Skeletal muscle tissue (tissue), 4 donors: ENCODE measurements around the gene SESN2. TPM values are rescaled to one million over a fixed set of nuclear protein-coding genes. Genes with fewer than 3 reads are reported as not detected.

Experiments used
- H3K27ac ChIP-seq: one replicate; pipeline ENCODE4 v1.7.0; 2013; ENCODE audit warnings: mild to moderate bottlenecking, low read depth, low read length, inconsistent platforms
- H3K27me3 ChIP-seq, 3 donors: one replicate each; pipeline ENCODE4 v1.7.0; 2013; ENCODE audit warnings: low read length in 3 of 3; ENCODE audit not compliant: control insufficient read depth in 3 of 3, insufficient read depth in 3 of 3
- H3K36me3 ChIP-seq, 3 donors: one replicate each; pipeline ENCODE4 v1.7.0; 2013; ENCODE audit warnings: low read length in 3 of 3; ENCODE audit not compliant: control insufficient read depth in 3 of 3, insufficient read depth in 3 of 3
- H3K4me1 ChIP-seq, 3 donors: one replicate each; pipeline ENCODE4 v1.7.0; 2013; ENCODE audit warnings: low read length in 3 of 3, mild to moderate bottlenecking in 3 of 3; ENCODE audit not compliant: control insufficient read depth in 3 of 3, insufficient read depth in 3 of 3
- H3K4me3 ChIP-seq, 3 donors: one replicate each; pipeline ENCODE4 v1.7.0; 2013; ENCODE audit warnings: low read length in 3 of 3
- H3K9ac ChIP-seq, 3 donors: one replicate each; pipeline ENCODE4 v1.7.0; 2013; ENCODE audit warnings: low read length in 3 of 3, mild to moderate bottlenecking in 3 of 3, moderate library complexity in 2 of 3, low read depth in 1 of 3
- H3K9me3 ChIP-seq, 3 donors: one replicate each; pipeline ENCODE4 v1.7.0; 2013; ENCODE audit warnings: low read length in 3 of 3; ENCODE audit not compliant: control insufficient read depth in 3 of 3
- total RNA-seq: library from RNA; depleted of rRNA; stranded (reverse); fragments of >200 nt; gene quantifications from one replicate; pipeline ENCODE4 v1.2.3, GENCODE V29; 2014
- donor health status: Osteomylitis.

SESN2 gene
- total RNA-seq, 1 donor from 2014 or later = 2.1 TPM

DNA sequence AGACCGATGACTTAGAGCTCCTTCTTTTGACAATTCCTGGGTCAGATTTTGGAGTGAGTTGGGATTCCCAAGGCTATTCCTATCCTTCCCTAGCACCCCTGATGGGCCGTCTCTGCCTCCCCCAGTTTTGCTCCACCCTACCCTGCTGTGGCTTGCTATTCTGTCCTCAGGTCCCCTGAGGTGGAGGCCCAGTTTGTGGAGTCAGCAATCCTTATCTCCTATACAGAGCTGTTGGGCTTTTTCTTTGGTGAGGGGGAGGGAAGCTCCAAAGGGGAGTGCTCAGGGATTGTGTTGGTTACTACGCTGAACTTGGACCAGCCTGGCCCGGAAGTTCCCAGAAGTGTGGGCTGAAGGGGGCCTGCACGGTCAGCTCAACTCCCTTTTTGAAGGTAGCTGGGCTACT lies 7.6 kb downstream of the SESN2 start:
- Histone ChIP-seq H3K9ac (no peak overlapping the region), H3K4me3 (no peak overlapping the region), H3K9me3 (no peaks in the 10 kb centered on the region), H3K36me3 (peaks cover 5 to 7% (median 6%) of the 10 kb centered on the region in 3 donors), H3K27me3 (no peaks in the 10 kb centered on the region), H3K27ac (no peak overlapping the region), H3K4me1 (peaks cover 15 to 18% (median 16%) of the 10 kb centered on the region in 3 donors)

DNA sequence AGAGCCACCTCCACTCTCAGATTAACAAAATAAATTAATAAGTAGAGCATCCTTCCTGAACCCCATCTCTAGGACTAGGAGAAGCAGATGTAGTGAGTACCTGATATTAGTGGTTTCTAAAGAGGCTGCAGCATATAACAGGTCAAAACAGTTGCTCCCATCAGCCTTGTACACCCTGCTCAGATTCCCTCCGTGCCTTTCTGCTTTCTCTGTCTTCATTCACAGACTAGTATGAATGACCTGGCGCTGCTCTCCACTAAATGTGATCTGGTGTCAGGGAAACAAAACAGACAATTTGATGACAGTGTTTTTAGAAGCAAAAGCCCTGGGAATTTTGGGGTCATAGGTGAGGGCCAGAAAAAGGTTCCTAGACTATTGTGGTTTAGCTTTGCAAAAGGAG lies 8.3 kb downstream of the SESN2 start:
- Histone ChIP-seq H3K9ac (no peak overlapping the region), H3K9me3 (no peaks in the 10 kb centered on the region)

DNA sequence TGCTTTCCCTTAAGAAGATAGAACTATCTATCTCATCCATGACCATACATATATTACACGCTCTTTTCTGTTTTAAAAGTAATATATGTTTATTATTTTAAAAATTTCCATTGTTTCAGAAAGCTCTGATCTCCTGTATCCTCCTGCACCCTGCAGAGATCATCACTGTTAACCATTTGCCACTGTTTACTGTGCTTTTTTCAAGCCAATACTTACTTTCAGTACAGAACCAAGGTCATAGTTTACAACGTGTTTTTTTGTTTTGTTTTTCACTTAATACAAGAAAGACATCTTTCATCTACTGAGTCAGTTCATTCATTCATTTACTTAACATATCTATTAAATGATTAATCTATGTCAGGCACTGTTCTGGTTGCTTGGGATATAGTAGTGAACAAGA lies 10.2 kb downstream of the SESN2 start:
- Histone ChIP-seq H3K36me3 (peaks cover 17 to 32% (median 30%) of the 10 kb centered on the region in 3 donors), H3K9me3 (no peaks in the 10 kb centered on the region), H3K4me1 (peaks cover 4 to 6% (median 4%) of the 10 kb centered on the region in 3 donors), H3K27ac (no peak overlapping the region), H3K4me3 (no peak overlapping the region), H3K9ac (no peak overlapping the region), H3K27me3 (no peaks in the 10 kb centered on the region)

More for the DNA sequence above, 8.3 kb downstream of the SESN2 start:
- Histone ChIP-seq H3K36me3 (peaks cover 5 to 13% (median 12%) of the 10 kb centered on the region in 3 donors), H3K4me3 (no peak overlapping the region), H3K27ac (no peak overlapping the region), H3K4me1 (peaks cover 13 to 15% (median 14%) of the 10 kb centered on the region in 3 donors), H3K27me3 (no peaks in the 10 kb centered on the region)

DNA sequence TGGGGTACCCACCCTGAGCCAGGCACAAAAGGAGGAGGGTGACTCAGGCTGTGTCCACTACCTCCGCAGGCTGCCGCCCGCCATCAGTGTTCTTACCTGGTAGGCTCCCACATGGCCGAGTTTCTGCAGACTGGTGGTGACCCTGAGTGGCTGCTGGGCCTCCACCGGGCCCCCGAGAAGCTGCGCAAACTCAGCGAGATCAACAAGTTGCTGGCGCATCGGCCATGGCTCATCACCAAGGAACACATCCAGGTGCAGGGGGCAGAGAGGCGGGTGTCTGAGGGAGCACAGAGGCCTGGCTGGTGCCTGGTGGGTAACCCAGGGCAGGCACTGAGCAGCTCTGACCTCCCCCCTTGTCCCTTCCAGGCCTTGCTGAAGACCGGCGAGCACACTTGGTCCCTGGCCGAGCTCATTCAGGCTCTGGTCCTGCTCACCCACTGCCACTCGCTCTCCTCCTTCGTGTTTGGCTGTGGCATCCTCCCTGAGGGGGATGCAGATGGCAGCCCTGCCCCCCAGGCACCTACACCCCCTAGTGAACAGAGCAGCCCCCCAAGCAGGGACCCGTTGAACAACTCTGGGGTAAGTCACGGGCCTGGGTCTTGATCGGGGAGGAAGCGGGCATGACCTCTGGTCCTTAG lies 13.0 kb downstream of the SESN2 start:
- H3K9me3 ChIP-seq = no peaks in the 10 kb centered on the region
- no peaks in the 10 kb centered on the region for H3K4me1 ChIP-seq
- no peak overlapping the region for H3K4me3 ChIP-seq
- peaks cover 27 to 39% (median 34%) of the 10 kb centered on the region in 3 donors for H3K36me3 ChIP-seq
- H3K27me3 ChIP-seq = no peaks in the 10 kb centered on the region
- H3K27ac ChIP-seq = no peak overlapping the region
- H3K9ac ChIP-seq = no peak overlapping the region

GRCh38 chr1:28273216-28273860 lies 14.0 kb downstream of the SESN2 start:
- H3K36me3 ChIP-seq = peaks cover 35 to 45% (median 38%) of the 10 kb centered on the region in 3 donors
- no peak overlapping the region for H3K27ac ChIP-seq
- no peaks in the 10 kb centered on the region for H3K27me3 ChIP-seq
- no peaks in the 10 kb centered on the region for H3K4me1 ChIP-seq
- H3K4me3 ChIP-seq = no peak overlapping the region
- no peak overlapping the region for H3K9ac ChIP-seq
- H3K9me3 ChIP-seq = no peaks in the 10 kb centered on the region

DNA sequence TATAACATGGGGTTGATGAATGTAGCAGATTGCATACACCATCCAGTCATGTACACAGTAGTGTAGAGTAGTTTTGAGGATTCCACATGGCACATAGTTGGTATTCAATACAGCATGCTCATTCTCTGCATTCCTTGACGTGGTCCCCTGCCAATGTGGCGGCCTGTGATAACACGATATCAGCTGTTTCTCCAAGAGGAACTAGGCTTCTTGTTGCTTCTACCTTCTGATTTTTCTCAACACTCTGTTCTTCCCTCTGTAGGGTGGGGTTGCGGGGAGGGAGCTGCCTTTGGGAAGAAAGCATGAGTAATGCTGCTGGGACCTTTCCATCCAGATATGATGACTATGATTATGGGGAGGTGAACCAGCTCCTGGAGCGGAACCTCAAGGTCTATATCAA lies 19.4 kb downstream of the SESN2 start:
- H3K9me3 ChIP-seq = no peaks in the 10 kb centered on the region
- H3K4me1 ChIP-seq = peaks cover 12 to 14% (median 12%) of the 10 kb centered on the region in 3 donors
- H3K36me3 ChIP-seq = peaks cover 35 to 57% (median 56%) of the 10 kb centered on the region in 3 donors
- H3K27me3 ChIP-seq = no peaks in the 10 kb centered on the region
- H3K9ac ChIP-seq = no peak overlapping the region
- H3K27ac ChIP-seq = no peak overlapping the region
- H3K4me3 ChIP-seq = no peak overlapping the region

DNA sequence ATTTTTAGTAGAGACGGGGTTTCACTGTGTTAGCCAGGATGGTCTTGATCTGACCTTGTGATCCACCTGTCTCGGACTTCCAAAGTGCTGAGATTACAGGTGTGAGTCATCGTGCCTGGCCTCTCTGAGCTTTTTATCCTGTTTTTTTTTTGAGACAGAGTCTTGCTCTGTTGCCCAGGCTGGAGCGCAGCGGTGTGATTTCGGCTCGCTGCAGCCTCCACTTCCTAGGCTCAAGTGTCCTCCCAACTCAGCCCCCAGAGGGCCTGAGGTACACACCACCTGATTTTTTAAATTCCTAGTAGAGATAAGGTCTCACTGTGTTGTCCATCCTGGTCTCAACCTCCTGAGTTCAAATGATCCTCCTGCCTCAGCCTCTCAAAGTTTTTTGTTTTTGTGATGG lies 20.4 kb downstream of the SESN2 start:
- Histone ChIP-seq H3K36me3 (peaks cover 27 to 49% (median 46%) of the 10 kb centered on the region in 3 donors), H3K9ac (no peak overlapping the region), H3K27me3 (no peaks in the 10 kb centered on the region), H3K4me3 (no peak overlapping the region), H3K9me3 (no peaks in the 10 kb centered on the region), H3K4me1 (peaks cover 12 to 14% (median 12%) of the 10 kb centered on the region in 3 donors), H3K27ac (no peak overlapping the region)

DNA sequence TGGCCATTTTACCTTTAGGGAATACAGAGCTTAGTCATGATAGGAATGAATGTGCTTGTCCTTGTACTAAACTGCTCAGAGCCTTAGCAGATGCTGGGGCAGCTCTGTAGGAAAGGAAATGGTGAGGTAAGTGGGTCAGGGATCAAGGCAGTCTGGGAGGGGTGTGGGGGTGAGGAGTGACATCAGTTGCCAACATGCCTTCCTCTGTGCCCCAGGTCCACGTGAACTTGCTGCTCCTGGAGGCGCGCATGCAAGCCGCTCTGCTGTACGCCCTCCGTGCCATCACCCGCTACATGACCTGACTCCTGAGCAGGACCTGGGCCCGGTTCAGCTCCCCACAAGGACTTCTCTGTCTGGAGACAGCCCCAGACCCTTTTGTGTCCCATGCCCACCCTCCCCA lies 21.2 kb downstream of the SESN2 start:
- Histone ChIP-seq H3K4me1 (peaks cover 12 to 14% (median 12%) of the 10 kb centered on the region in 3 donors), H3K4me3 (no peak overlapping the region), H3K27ac (no peak overlapping the region), H3K9ac (no peak overlapping the region), H3K27me3 (no peaks in the 10 kb centered on the region), H3K9me3 (no peaks in the 10 kb centered on the region), H3K36me3 (peaks cover 25 to 44% (median 43%) of the 10 kb centered on the region in 3 donors)

DNA sequence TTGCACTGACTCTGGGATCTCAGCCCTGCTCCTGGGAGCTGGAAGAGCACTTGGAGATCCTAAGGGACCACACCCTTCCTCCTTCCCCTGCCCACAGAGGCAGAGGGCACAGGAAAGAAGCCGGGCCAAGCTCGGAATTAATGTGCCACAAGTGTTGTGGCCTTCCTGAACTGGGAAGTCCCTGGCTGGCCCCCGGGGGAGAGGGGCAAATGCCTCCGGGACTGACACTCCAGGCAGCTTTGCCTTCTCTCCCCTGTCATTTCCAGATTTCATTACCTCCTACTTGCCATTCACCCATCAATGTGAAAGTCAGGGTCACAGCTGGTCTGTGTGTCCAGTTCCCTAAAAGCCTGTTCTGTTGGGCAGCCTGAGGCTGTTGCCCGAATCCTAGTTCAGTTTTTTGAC lies 21.7 kb downstream of the SESN2 start:
- H3K27me3 ChIP-seq = no peaks in the 10 kb centered on the region
- H3K4me3 ChIP-seq = no peak overlapping the region
- no peaks in the 10 kb centered on the region for H3K9me3 ChIP-seq
- H3K36me3 ChIP-seq = peaks cover 25 to 44% (median 43%) of the 10 kb centered on the region in 3 donors
- no peak overlapping the region for H3K27ac ChIP-seq
- H3K9ac ChIP-seq = no peak overlapping the region
- H3K4me1 ChIP-seq = peaks cover 12 to 14% (median 12%) of the 10 kb centered on the region in 3 donors
